Activated CD4-positive, alpha-beta memory T cell treated with anti-CD3 and anti-CD28 coated beads for 36 hours (primary cell): ENCODE measurements around the gene KIF2A. TPM values are rescaled to one million over a fixed set of nuclear protein-coding genes. Genes with fewer than 3 reads are reported as not detected.
A peak's percentile ranks its signal among the peaks of the same experiment; 100 is the strongest.

ENCODE experiments used
- CTCF ChIA-PET: fragments of 350-600 bp; sonication (Branson Sonifier 250); formaldehyde crosslinking; loops from one replicate; lab custom pipeline; 2021; ENCODE audit warnings: antibody characterized with exemption, inconsistent platforms; lab: Charles Lee
- POLR2A ChIA-PET: fragments of 350-600 bp; sonication (Branson Sonifier 250); formaldehyde crosslinking; loops from one replicate; lab custom pipeline; 2021; ENCODE audit warnings: antibody characterized with exemption; lab: Charles Lee
- DNase-seq: peaks from one replicate; pipeline ENCODE4 v3.0.0-alpha.2; 2020
- H3K27ac Mint-ChIP-seq: one replicate; pipeline ENCODE4 v1.8.0; 2021; ENCODE audit warnings: mixed read lengths
- H3K27me3 Mint-ChIP-seq: one replicate; pipeline ENCODE4 v1.8.0; 2021; ENCODE audit warnings: mixed read lengths
- H3K36me3 Mint-ChIP-seq: one replicate; pipeline ENCODE4 v1.8.0; 2021; ENCODE audit warnings: mixed read lengths
- H3K4me1 Mint-ChIP-seq: one replicate; pipeline ENCODE4 v1.8.0; 2021; ENCODE audit warnings: low read depth, mixed read lengths
- H3K4me3 Mint-ChIP-seq: one replicate; pipeline ENCODE4 v1.8.0; 2021; ENCODE audit warnings: mild to moderate bottlenecking, mixed read lengths
- H3K9me3 Mint-ChIP-seq: one replicate; pipeline ENCODE4 v1.8.0; 2021; ENCODE audit warnings: mixed read lengths
- intact Hi-C: fragments of 100-400 bp; cut with micrococcal nuclease; formaldehyde crosslinking; loops from one replicate; pipeline ENCODE4 v1.15.1; 2023
- total RNA-seq, 2 experiments: library from RNA; stranded (reverse); gene quantifications; one replicate each; pipeline ENCODE4 v1.2.3, GENCODE V29; 2021

The KIF2A gene
- total RNA-seq, 2 experiments from 2014 or later: 209 TPM

- Mint-ChIP-seq H3K27ac (no peak overlapping the region), H3K36me3 (peaks cover 52% of the 10 kb centered on the region), H3K4me3 (no peak overlapping the region), H3K9me3 (no peaks in the 10 kb centered on the region), H3K27me3 (no peaks in the 10 kb centered on the region), H3K4me1 (no peaks in the 10 kb centered on the region)
- DNase-seq: no peak
- intact Hi-C loops: no loop called here
- ChIA-PET CTCF (no interaction called here), POLR2A (no interaction called here)
Measured at GRCh38 chr5:62376064-62376463, 70.1 kb downstream of the KIF2A start.

- Mint-ChIP-seq H3K4me3 (no peak overlapping the region), H3K36me3 (peaks cover 54% of the 10 kb centered on the region), H3K9me3 (no peaks in the 10 kb centered on the region), H3K27ac (peak overlapping the region; percentile 31), H3K27me3 (no peaks in the 10 kb centered on the region), H3K4me1 (peaks cover 3% of the 10 kb centered on the region)
- DNase-seq: no peak
- ChIA-PET CTCF (no interaction called here), POLR2A (no interaction called here)
- intact Hi-C loops: no loop called here
Measured at GRCh38 chr5:62385131-62385530, 79.1 kb downstream of the KIF2A start.

GRCh38 chr5:62385816-62386400, 79.9 kb downstream of the KIF2A start:
- DNase-seq: no peak
- H3K36me3 Mint-ChIP-seq: peaks cover 51% of the 10 kb centered on the region
- intact Hi-C loops: no loop called here
- H3K4me3 Mint-ChIP-seq: no peak overlapping the region
- H3K4me1 Mint-ChIP-seq: peaks cover 5% of the 10 kb centered on the region
- ChIA-PET CTCF (no interaction called here), POLR2A (interaction anchor here (1.4 kb wide), 1 partner anchor 18 kb away, joined by 6 read pairs; the partner anchor contains the start of gene DIMT1)
- no peaks in the 10 kb centered on the region for H3K9me3 Mint-ChIP-seq
- H3K27me3 Mint-ChIP-seq: no peaks in the 10 kb centered on the region
- peak overlapping the region; percentile 31 for H3K27ac Mint-ChIP-seq

GRCh38 chr5:62386824-62387223, 80.8 kb downstream of the KIF2A start:
- Mint-ChIP-seq H3K27ac (peak overlapping the region; percentile 54), H3K4me3 (no peak overlapping the region), H3K9me3 (no peaks in the 10 kb centered on the region), H3K36me3 (peaks cover 45% of the 10 kb centered on the region), H3K27me3 (no peaks in the 10 kb centered on the region), H3K4me1 (peaks cover 9% of the 10 kb centered on the region)
- intact Hi-C loops: no loop called here
- ChIA-PET CTCF (interaction anchor here (1.2 kb wide), 1 partner anchor 163 kb away, joined by 5 read pairs; no protein-coding TSS in a partner anchor), POLR2A (interaction anchor here (1.4 kb wide), 2 partner anchors 17 to 25 kb away, joined by 4 to 6 read pairs; partner anchors contain the start of gene DIMT1)
- DNase-seq: no peak

- POLR2A ChIA-PET: interaction anchor here (0.6 to 1.1 kb wide), 4 partner anchors 8 to 190 kb away, joined by 3 to 5 read pairs (median 4); partner anchors contain the start of gene DIMT1
- Mint-ChIP-seq H3K4me3 (no peak overlapping the region), H3K9me3 (no peaks in the 10 kb centered on the region), H3K27me3 (no peaks in the 10 kb centered on the region), H3K36me3 (peaks cover 60% of the 10 kb centered on the region), H3K4me1 (peaks cover 43% of the 10 kb centered on the region), H3K27ac (peak overlapping the region; percentile 80)
- peak; percentile 22 for DNase-seq
- CTCF ChIA-PET: interaction anchor here (0.9 kb wide), 1 partner anchor 42 kb away, joined by 4 read pairs; no protein-coding TSS in a partner anchor
- intact Hi-C loops: loop anchor here (2.0 kb wide), 1 partner anchor 87 kb away; no protein-coding TSS in a partner anchor
Measured at GRCh38 chr5:62395210-62395950, 89.4 kb downstream of the KIF2A start.

GRCh38 chr5:62403411-62404250, 97.6 kb downstream of the KIF2A start, which contains the start of gene DIMT1:
TSS of gene DIMT1 (minus strand) at chr5:62403905. CDS start at chr5:62403772, 133 bp downstream.
- peak; percentile 97 for DNase-seq
- no peaks in the 10 kb centered on the region for H3K27me3 Mint-ChIP-seq
- POLR2A ChIA-PET: interaction anchor here (1.0 to 2.8 kb wide), 16 partner anchors 8 to 1072 kb away, joined by 3 to 60 read pairs (median 4); partner anchors contain the start of genes IPO11 and KIF2A
- peak within 1 kb of the TSS; percentile 100 for H3K4me3 Mint-ChIP-seq
- peaks cover 20% of the 10 kb centered on the region for H3K36me3 Mint-ChIP-seq
- CTCF ChIA-PET: interaction anchor here (0.7 to 4.2 kb wide), 13 partner anchors 9 to 179 kb away, joined by 3 to 23 read pairs (median 4); partner anchors contain the start of genes IPO11 and KIF2A
- intact Hi-C loops: loop anchor here (1.0 to 5.0 kb wide), 5 partner anchors 9 to 181 kb away; partner anchors contain the start of genes IPO11 and KIF2A
- H3K9me3 Mint-ChIP-seq: no peaks in the 10 kb centered on the region
- H3K4me1 Mint-ChIP-seq: peaks cover 29% of the 10 kb centered on the region
- H3K27ac Mint-ChIP-seq: peak within 1 kb of the TSS; percentile 93

GRCh38 chr5:62412549-62413329, 106.7 kb downstream of the KIF2A start, which contains the start of gene IPO11:
TSS of gene IPO11 (plus strand) at chr5:62412763. CDS start at chr5:62437280, 24,517 bp downstream.
- ChIA-PET POLR2A (interaction anchor here (0.5 to 3.1 kb wide), 6 partner anchors 9 to 127 kb away, joined by 3 to 60 read pairs (median 4); partner anchors contain the start of genes DIMT1 and KIF2A), CTCF (interaction anchor here (0.8 to 2.6 kb wide), 4 partner anchors 9 to 189 kb away, joined by 3 to 18 read pairs (median 7); partner anchors contain the start of gene DIMT1)
- H3K4me1 Mint-ChIP-seq: peaks cover 23% of the 10 kb centered on the region
- peaks cover 3% of the 10 kb centered on the region for H3K36me3 Mint-ChIP-seq
- H3K27ac Mint-ChIP-seq: peak within 1 kb of the TSS; percentile 88
- peak within 1 kb of the TSS; percentile 87 for H3K4me3 Mint-ChIP-seq
- H3K27me3 Mint-ChIP-seq: peaks cover 2% of the 10 kb centered on the region
- DNase-seq: peak; percentile 100
- H3K9me3 Mint-ChIP-seq: peaks cover 3% of the 10 kb centered on the region
- intact Hi-C loops: loop anchor here (1.0 to 10.0 kb wide), 4 partner anchors 9 to 1078 kb away; partner anchors contain the start of genes DIMT1, KIF2A, LRRC70 and ZSWIM6

- Mint-ChIP-seq H3K27me3 (peaks cover 2% of the 10 kb centered on the region), H3K4me1 (peaks cover 23% of the 10 kb centered on the region), H3K36me3 (peaks cover 5% of the 10 kb centered on the region), H3K27ac (no peak overlapping the region), H3K9me3 (peaks cover 3% of the 10 kb centered on the region), H3K4me3 (peak overlapping the region; percentile 87)
- CTCF ChIA-PET: interaction anchor here (1.1 to 2.6 kb wide), 3 partner anchors 10 to 190 kb away, joined by 3 to 18 read pairs (median 3); partner anchors contain the start of gene DIMT1
- DNase-seq: no peak
- POLR2A ChIA-PET: interaction anchor here (0.5 to 3.1 kb wide), 5 partner anchors 10 to 128 kb away, joined by 3 to 60 read pairs (median 4); partner anchors contain the start of genes DIMT1 and KIF2A
- intact Hi-C loops: loop anchor here (5.0 to 10.0 kb wide), 2 partner anchors 164 to 1079 kb away; partner anchors contain the start of genes LRRC70 and ZSWIM6
Measured at GRCh38 chr5:62413711-62414110, 107.7 kb downstream of the KIF2A start.

GRCh38 chr5:62418462-62419076, 112.6 kb downstream of the KIF2A start:
- Mint-ChIP-seq H3K9me3 (no peaks in the 10 kb centered on the region), H3K27me3 (no peaks in the 10 kb centered on the region), H3K27ac (no peak overlapping the region), H3K4me1 (peaks cover 16% of the 10 kb centered on the region), H3K36me3 (peaks cover 4% of the 10 kb centered on the region), H3K4me3 (no peak overlapping the region)
- DNase-seq: no peak
- intact Hi-C loops: loop anchor here (10.0 kb wide), 1 partner anchor 1084 kb away; the partner anchor contains the start of gene ZSWIM6
- CTCF ChIA-PET: interaction anchor here (1.0 to 1.7 kb wide), 2 partner anchors 25 to 42 kb away, joined by 4 to 5 read pairs; no protein-coding TSS in a partner anchor
- POLR2A ChIA-PET: no interaction called here

GRCh38 chr5:62419609-62420008, 113.6 kb downstream of the KIF2A start:
- CTCF ChIA-PET: interaction anchor here (0.8 to 1.7 kb wide), 2 partner anchors 24 to 41 kb away, joined by 3 to 4 read pairs; no protein-coding TSS in a partner anchor
- POLR2A ChIA-PET: no interaction called here
- H3K4me3 Mint-ChIP-seq: no peak overlapping the region
- no peak for DNase-seq
- intact Hi-C loops: loop anchor here (10.0 kb wide), 1 partner anchor 1085 kb away; the partner anchor contains the start of gene ZSWIM6
- H3K9me3 Mint-ChIP-seq: no peaks in the 10 kb centered on the region
- peaks cover 6% of the 10 kb centered on the region for H3K36me3 Mint-ChIP-seq
- H3K4me1 Mint-ChIP-seq: peaks cover 9% of the 10 kb centered on the region
- no peak overlapping the region for H3K27ac Mint-ChIP-seq
- H3K27me3 Mint-ChIP-seq: no peaks in the 10 kb centered on the region
